DND-41 (cell line): ENCODE results near the gene DRC1.

Experiments used
- EZH2 ChIP-seq: IDR thresholded peaks from 3 replicates; pipeline ENCODE4 v1.6.1; 2012; ENCODE audit warnings: borderline replicate concordance, low read depth, mild to moderate bottlenecking, moderate library complexity, low read length, inconsistent platforms; ENCODE audit not compliant: severe bottlenecking
- TF ChIP-seq, protein P1 (sequence below): IDR thresholded peaks from 2 replicates; pipeline ENCODE4 v1.5.1; 2012; ENCODE audit warnings: borderline replicate concordance, low read length, moderate library complexity, mild to moderate bottlenecking; ENCODE audit not compliant: poor library complexity, severe bottlenecking; ENCODE audit errors: extremely low read depth

DNA sequence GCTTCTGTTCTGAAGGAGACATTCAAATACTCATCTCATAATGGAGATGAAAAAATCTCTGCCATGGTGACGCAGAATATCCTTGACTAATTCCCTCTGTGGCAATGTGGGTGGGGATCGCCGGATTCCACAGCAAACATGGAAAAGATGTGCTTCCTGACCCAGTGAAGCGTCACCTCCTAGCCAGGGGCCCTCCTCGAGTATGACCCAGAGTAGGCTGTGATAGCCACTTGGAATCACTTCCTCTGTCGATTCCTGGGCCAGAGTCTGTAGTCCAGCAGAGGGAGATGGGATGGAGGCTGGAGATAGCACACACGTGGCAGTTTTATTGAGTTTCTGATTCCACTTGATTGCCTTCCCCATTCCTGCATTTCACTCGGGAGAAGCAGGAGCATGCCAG, 36.8 kb downstream of the DRC1 start:
- TF ChIP-seq, protein P1, sequence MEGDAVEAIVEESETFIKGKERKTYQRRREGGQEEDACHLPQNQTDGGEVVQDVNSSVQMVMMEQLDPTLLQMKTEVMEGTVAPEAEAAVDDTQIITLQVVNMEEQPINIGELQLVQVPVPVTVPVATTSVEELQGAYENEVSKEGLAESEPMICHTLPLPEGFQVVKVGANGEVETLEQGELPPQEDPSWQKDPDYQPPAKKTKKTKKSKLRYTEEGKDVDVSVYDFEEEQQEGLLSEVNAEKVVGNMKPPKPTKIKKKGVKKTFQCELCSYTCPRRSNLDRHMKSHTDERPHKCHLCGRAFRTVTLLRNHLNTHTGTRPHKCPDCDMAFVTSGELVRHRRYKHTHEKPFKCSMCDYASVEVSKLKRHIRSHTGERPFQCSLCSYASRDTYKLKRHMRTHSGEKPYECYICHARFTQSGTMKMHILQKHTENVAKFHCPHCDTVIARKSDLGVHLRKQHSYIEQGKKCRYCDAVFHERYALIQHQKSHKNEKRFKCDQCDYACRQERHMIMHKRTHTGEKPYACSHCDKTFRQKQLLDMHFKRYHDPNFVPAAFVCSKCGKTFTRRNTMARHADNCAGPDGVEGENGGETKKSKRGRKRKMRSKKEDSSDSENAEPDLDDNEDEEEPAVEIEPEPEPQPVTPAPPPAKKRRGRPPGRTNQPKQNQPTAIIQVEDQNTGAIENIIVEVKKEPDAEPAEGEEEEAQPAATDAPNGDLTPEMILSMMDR: no peak
- no peak for TF ChIP-seq EZH2
